Dermis microvascular lymphatic vessel endothelial cell (primary cell): ENCODE data around the gene SCAP. TPM values are rescaled to one million over a fixed set of nuclear protein-coding genes. Genes with fewer than 3 reads are reported as not detected.
"Not testable (repeated sequence)": the region's sequence is repeated elsewhere in the genome, so short reads cannot be mapped to it uniquely, and the experiment has no call there.

Source experiments
- DNase-seq, 2 donors: peaks; one replicate each; pipeline versions ENCODE4 v3.0.0 to v3.0.0-alpha.2; 2010; ENCODE audit warnings: low read depth in 2 of 2
- total RNA-seq: library from RNA; depleted of rRNA; stranded (reverse); fragments of >200 nt; gene quantifications from 2 replicates; pipeline ENCODE4 v1.2.1, GENCODE V29; 2014

Gene SCAP
- total RNA-seq, 1 donor from 2014 or later: 39.2 TPM

- DNase-seq: no peak
These were observed 76.0 kb downstream of the SCAP start for GRCh38 chr3:47399531-47400270.

- no peak for DNase-seq
These were observed 76.7 kb downstream of the SCAP start for GRCh38 chr3:47399016-47399415.

GRCh38 chr3:47398228-47398627 is 77.5 kb downstream of the SCAP start:
- no peak for DNase-seq

GRCh38 chr3:47394881-47395280 is 80.9 kb downstream of the SCAP start:
- DNase-seq: no peak

GRCh38 chr3:47394140-47394870 is 81.4 kb downstream of the SCAP start:
- peak in 1 of 2 donors; percentile 68 for DNase-seq

GRCh38 chr3:47392933-47393332 is 82.8 kb downstream of the SCAP start:
- no peak for DNase-seq

- no peak for DNase-seq
These were observed 89.9 kb downstream of the SCAP start for GRCh38 chr3:47385796-47386195.

GRCh38 chr3:47385007-47385406 is 90.7 kb downstream of the SCAP start:
- no peak for DNase-seq

GRCh38 chr3:47384425-47384824 is 91.3 kb downstream of the SCAP start:
- no peak for DNase-seq

- DNase-seq: peak; percentile 65 to 92
These were observed 94.2 kb downstream of the SCAP start for GRCh38 chr3:47381317-47382157.

- DNase-seq: peak; percentile 98 to 99
These were observed 95.0 kb downstream of the SCAP start, which contains the start of gene PTPN23 for GRCh38 chr3:47380601-47381316. PTPN23 (plus strand) TSS chr3:47381021; CDS start chr3:47381097, 76 bp downstream.

- DNase-seq: peak in 1 of 2 donors; percentile 11
These were observed 95.6 kb downstream of the SCAP start for GRCh38 chr3:47380026-47380600.

- no peak for DNase-seq
These were observed 96.3 kb downstream of the SCAP start for GRCh38 chr3:47379411-47379899.

- DNase-seq: no peak
These were observed 96.9 kb downstream of the SCAP start for GRCh38 chr3:47378869-47379268.

- DNase-seq: no peak
These were observed 98.6 kb downstream of the SCAP start for GRCh38 chr3:47377186-47377585.

GRCh38 chr3:47376393-47376792 is 99.3 kb downstream of the SCAP start:
- no peak for DNase-seq

GRCh38 chr3:47374587-47374986 is 101.2 kb downstream of the SCAP start:
- no peak for DNase-seq

- DNase-seq: peak in 1 of 2 donors; percentile 34
These were observed 104.6 kb downstream of the SCAP start for GRCh38 chr3:47370887-47371697.

GRCh38 chr3:47370020-47370419 is 105.7 kb downstream of the SCAP start:
- DNase-seq: not testable (repeated sequence)

GRCh38 chr3:47367631-47368030 is 108.1 kb downstream of the SCAP start:
- DNase-seq: peak; percentile 49 to 71
